Sigmoid colon (tissue), 7 donors: ENCODE results near the gene ACBD6. TPM values are rescaled to one million over a fixed set of nuclear protein-coding genes. Genes with fewer than 3 reads are reported as not detected.

Source experiments
- DNase-seq: peaks from one replicate; pipeline ENCODE4 v3.0.0-alpha.2; 2019
- H3K27ac ChIP-seq, 4 donors: fragments of 200-600 bp; sonication (generic); one replicate each; pipeline ENCODE4 v1.5.1; 2016 to 2019; ENCODE audit warnings: mild to moderate bottlenecking in 1 of 4
- H3K27me3 ChIP-seq, 3 donors: fragments of 200-600 bp; sonication (generic); one replicate each; pipeline ENCODE4 v1.5.1; 2019; ENCODE audit warnings: mild to moderate bottlenecking in 1 of 3
- H3K36me3 ChIP-seq, 4 donors: fragments of 200-600 bp; sonication (generic); one replicate each; pipeline ENCODE4 v1.5.1; 2016 to 2019
- H3K4me1 ChIP-seq, 4 donors: fragments of 200-600 bp; sonication (generic); one replicate each; pipeline ENCODE4 v1.5.1; 2017 to 2019
- H3K4me3 ChIP-seq, 4 donors: fragments of 200-600 bp; sonication (generic); one replicate each; pipeline ENCODE4 v1.5.1; 2017 to 2019; ENCODE audit warnings: mild to moderate bottlenecking in 2 of 4, moderate library complexity in 1 of 4
- H3K9me3 ChIP-seq, 4 donors: fragments of 200-600 bp in 3 of 4; sonication (generic) in 3 of 4; one replicate each; pipeline versions ENCODE4 v1.5.1 to v1.6.1; 2013 to 2019
- EP300 ChIP-seq, 4 donors: sonication (generic); formaldehyde crosslinking; IDR thresholded peaks; one replicate each; pipeline ENCODE4 v1.6.1; 2017; ENCODE audit warnings: antibody characterized with exemption in 4 of 4
- POLR2A ChIP-seq, 2 donors: fragments of 450-650 bp; IDR thresholded peaks; one replicate each; pipeline ENCODE4 v1.6.1; 2016; ENCODE audit warnings: antibody characterized with exemption in 2 of 2, mild to moderate bottlenecking in 2 of 2, moderate library complexity in 2 of 2
- POLR2AphosphoS5 ChIP-seq, 4 donors: sonication (generic); formaldehyde crosslinking; IDR thresholded peaks; one replicate each; pipeline ENCODE4 v1.6.1; 2017; ENCODE audit warnings: antibody characterized with exemption in 4 of 4
- WGBS, 2 donors: extraction: QIAGEN DNeasy Blood & Tissue Kit; methylation state at CpG; one replicate each; pipeline ENCODE4 v1.1.7; 2013; 5-methylcytosine and 5-hydroxymethylcytosine counted together
- intact Hi-C: fragments of 100-400 bp; cut with DNase I; formaldehyde crosslinking; loops from one replicate; pipeline ENCODE4 v1.15.1; 2023
- polyA plus RNA-seq, 3 donors: library from polyadenylated mRNA; stranded (reverse); fragments of 200-250 nt; gene quantifications; one replicate each; pipeline ENCODE4 v1.2.3, GENCODE V29; 2013
- total RNA-seq, 4 donors: library from RNA; depleted of rRNA; stranded (reverse); fragments of >200 nt; gene quantifications; one replicate each; pipeline ENCODE4 v1.1.0, GENCODE V29; 2016
- TF ChIP-seq, protein P1 (sequence below), 4 experiments: fragments of 450-650 bp in 3 of 4; fragments of 200-600 bp in 1 of 4; IDR thresholded peaks; one replicate each; pipeline ENCODE4 v1.5.1; 2016 to 2019; ENCODE audit warnings: antibody characterized with exemption in 4 of 4, mild to moderate bottlenecking in 3 of 4, moderate library complexity in 2 of 4
- donor health status: healthy with polysubstance abuse.
- donor health status: Bipolar disorder and iron deficiency.
- donor health status: healthy.

Gene ACBD6
- total and polyA plus RNA-seq, 7 donors, result 11.4 to 40.8 (median 35.5) TPM

DNA sequence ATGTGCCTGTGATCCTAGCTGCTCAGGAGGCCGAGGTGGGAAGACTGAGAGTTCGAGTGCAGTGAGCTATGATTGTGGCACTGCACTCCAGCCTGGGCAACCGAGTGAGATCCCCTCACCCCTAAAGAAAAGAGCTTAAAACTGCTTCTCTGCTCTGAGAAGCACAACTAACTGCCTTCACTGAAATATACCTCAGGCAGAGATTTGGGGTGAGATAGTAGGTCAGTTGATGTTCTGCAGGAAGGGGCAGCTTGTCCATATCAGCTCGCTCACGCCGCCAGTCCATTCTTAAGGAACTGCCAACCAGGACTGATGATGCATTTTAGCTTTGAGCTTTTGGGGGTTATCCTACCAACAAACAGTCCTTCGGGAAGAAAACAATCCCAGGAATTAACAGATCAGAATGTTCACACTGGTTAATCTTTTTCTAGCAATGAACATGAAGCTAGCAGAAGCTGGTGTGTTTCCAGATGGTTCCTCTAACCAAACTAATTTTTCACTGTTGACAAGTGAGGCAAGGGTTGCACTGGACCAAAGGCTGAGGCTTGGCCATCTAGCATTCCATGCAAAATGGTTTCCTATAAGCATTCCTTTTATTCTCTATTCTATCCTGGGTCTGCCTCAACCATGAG lies 240.7 kb downstream of the ACBD6 start:
- H3K27ac ChIP-seq, result no peak overlapping the region
- 75 to 78% methylated on average over 7 of the region's 7 CpGs for WGBS, 2 donors
- no peaks in the 10 kb centered on the region for H3K36me3 ChIP-seq
- TF ChIP-seq POLR2AphosphoS5 (IDR thresholded peaks at IDR 0.05), result no peak
- TF ChIP-seq POLR2A (IDR thresholded peaks at IDR 0.05), result no peak
- TF ChIP-seq, protein P1, sequence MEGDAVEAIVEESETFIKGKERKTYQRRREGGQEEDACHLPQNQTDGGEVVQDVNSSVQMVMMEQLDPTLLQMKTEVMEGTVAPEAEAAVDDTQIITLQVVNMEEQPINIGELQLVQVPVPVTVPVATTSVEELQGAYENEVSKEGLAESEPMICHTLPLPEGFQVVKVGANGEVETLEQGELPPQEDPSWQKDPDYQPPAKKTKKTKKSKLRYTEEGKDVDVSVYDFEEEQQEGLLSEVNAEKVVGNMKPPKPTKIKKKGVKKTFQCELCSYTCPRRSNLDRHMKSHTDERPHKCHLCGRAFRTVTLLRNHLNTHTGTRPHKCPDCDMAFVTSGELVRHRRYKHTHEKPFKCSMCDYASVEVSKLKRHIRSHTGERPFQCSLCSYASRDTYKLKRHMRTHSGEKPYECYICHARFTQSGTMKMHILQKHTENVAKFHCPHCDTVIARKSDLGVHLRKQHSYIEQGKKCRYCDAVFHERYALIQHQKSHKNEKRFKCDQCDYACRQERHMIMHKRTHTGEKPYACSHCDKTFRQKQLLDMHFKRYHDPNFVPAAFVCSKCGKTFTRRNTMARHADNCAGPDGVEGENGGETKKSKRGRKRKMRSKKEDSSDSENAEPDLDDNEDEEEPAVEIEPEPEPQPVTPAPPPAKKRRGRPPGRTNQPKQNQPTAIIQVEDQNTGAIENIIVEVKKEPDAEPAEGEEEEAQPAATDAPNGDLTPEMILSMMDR (IDR thresholded peaks at IDR 0.05), result no peak
- intact Hi-C loops, result no loop called here
- H3K4me3 ChIP-seq, result no peak overlapping the region
- peaks cover 0 to 19% (median 17%) of the 10 kb centered on the region in 4 donors for H3K4me1 ChIP-seq
- peaks cover 0 to 34% (median 6%) of the 10 kb centered on the region in 3 donors for H3K27me3 ChIP-seq
- DNase-seq, result no peak
- H3K9me3 ChIP-seq, result no peaks in the 10 kb centered on the region

DNA sequence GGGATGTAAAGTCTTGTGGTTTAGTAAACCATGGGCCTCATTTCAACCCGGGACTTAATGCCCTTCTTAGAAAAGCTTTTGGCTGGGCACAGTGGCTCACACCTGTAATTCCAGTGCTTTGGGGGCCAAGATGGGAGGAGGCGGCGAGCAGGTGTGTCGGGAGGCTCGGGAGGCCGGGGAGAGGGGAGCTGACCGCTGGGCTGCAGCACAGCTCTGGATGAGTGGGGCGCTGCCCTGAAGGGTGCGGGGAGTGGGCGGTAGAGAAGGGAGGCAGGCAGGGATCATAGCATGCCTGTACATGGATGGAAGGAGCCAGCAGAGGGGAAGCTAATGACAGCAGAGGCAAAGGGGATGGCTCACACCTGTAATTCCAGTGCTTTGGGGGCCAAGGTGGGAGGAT lies 241.3 kb downstream of the ACBD6 start:
- TF ChIP-seq EP300 (IDR thresholded peaks at IDR 0.05) (no peak), POLR2A (IDR thresholded peaks at IDR 0.05) (no peak), POLR2AphosphoS5 (IDR thresholded peaks at IDR 0.05) (no peak)
- TF ChIP-seq, protein P1 (IDR thresholded peaks at IDR 0.05), result no peak
- Histone ChIP-seq H3K27ac (no peak overlapping the region), H3K9me3 (no peaks in the 10 kb centered on the region), H3K4me1 (peaks cover 0 to 19% (median 17%) of the 10 kb centered on the region in 4 donors), H3K27me3 (peaks cover under 1 to 40% (median 12%) of the 10 kb centered on the region in 3 donors), H3K4me3 (no peak overlapping the region), H3K36me3 (no peaks in the 10 kb centered on the region)
- DNase-seq, result no peak
- 78 to 89% methylated on average over 10 of the region's 10 CpGs for WGBS, 2 donors
- intact Hi-C loops, result no loop called here

DNA sequence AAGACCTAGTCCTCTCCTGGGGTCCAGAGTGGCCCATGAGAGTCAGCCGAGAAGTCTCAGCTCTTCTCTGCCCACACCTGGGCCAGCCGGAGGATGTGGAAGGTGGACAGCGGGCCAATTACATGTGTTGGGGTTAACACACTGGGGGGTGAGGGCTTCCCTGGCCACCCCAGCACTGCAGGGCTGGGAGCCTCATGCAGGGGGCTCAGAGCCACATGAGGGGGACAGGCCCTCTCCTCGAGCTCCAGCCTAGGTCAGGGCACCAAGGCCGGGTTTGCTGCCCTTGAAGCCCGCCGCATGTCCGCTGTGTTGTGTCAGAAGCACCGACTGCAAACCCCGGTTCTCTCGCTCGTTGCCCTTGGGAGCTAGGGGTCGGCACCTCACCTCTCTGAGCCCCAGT lies 241.8 kb downstream of the ACBD6 start:
- TF ChIP-seq POLR2AphosphoS5 (IDR thresholded peaks at IDR 0.05) (no peak), EP300 (IDR thresholded peaks at IDR 0.05) (no peak), POLR2A (IDR thresholded peaks at IDR 0.05) (no peak)
- TF ChIP-seq, protein P1 (IDR thresholded peaks at IDR 0.05), result no peak
- Histone ChIP-seq H3K9me3 (no peaks in the 10 kb centered on the region), H3K4me3 (no peak overlapping the region), H3K4me1 (peaks cover 0 to 19% (median 17%) of the 10 kb centered on the region in 4 donors), H3K27ac (no peak overlapping the region), H3K36me3 (no peaks in the 10 kb centered on the region), H3K27me3 (peaks cover 3 to 45% (median 13%) of the 10 kb centered on the region in 3 donors)
- WGBS, 2 donors, result 87 to 90% methylated on average over 13 of the region's 13 CpGs
- no peak for DNase-seq
- intact Hi-C loops, result no loop called here

DNA sequence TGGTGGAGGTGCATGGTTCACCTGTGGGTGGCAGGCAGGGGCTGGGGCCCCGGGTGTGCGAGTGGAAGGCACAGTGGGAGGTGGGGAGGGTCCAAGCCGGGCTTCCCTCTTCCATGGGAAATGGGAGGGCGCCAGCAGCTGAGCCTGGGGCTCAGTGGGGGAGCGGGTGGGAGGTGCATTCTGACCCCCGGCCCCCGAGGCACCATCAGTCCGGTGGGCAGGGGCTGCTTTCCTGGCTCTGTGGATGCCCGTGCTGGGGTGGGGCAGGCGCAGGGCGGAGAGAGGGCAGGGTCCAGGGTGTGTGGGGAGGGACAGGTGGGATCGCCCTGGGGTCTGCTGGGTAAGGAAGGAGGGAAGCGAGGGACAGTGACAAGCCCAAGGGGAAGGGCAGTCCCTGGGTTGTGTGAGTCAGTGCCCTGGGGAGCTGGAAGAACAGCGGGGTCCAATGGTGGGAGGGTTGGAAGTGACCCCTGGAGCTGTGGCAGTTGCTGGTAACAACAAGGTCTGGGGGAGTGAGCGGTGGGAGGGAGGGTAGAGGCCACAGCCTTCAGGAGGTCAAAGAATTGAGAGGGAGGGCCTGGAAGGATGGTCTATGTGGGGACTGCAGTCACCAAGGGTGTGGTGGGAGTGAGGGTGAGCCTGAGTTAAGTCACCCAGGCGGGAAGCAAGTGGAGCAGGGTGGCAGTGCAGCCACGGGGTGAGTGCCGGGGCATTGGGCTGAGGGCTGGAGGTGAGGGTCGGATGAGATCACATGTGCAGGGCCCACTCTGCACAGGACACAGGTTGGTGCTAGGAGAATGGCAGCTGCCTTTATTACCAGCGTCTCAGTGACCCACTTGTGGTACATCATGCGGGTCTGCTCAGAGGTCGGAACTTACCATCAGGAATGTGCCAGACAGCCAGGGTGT lies 242.7 kb downstream of the ACBD6 start:
- H3K4me3 ChIP-seq, result no peak overlapping the region
- no peak overlapping the region for H3K27ac ChIP-seq
- no peaks in the 10 kb centered on the region for H3K36me3 ChIP-seq
- TF ChIP-seq POLR2A (IDR thresholded peaks at IDR 0.05) (no peak), EP300 (IDR thresholded peaks at IDR 0.05) (no peak), POLR2AphosphoS5 (IDR thresholded peaks at IDR 0.05) (no peak)
- TF ChIP-seq, protein P1 (IDR thresholded peaks at IDR 0.05), result no peak
- 52 to 79% methylated on average over 22 of the region's 22 CpGs for WGBS, 2 donors
- peaks cover 3 to 53% (median 17%) of the 10 kb centered on the region in 3 donors for H3K27me3 ChIP-seq
- H3K4me1 ChIP-seq, result peaks cover 0 to 19% (median 17%) of the 10 kb centered on the region in 4 donors
- DNase-seq, result no peak
- intact Hi-C loops, result no loop called here
- no peaks in the 10 kb centered on the region for H3K9me3 ChIP-seq
